DND-41 (cell line): ENCODE measurements around the gene ZDHHC14.

ENCODE experiments used
- CTCF ChIP-seq: IDR thresholded peaks from 2 replicates; pipeline ENCODE4 v1.5.1; 2012; ENCODE audit warnings: borderline replicate concordance, low read length, moderate library complexity, mild to moderate bottlenecking; ENCODE audit not compliant: poor library complexity, severe bottlenecking; ENCODE audit errors: extremely low read depth
- EZH2 ChIP-seq: IDR thresholded peaks from 3 replicates; pipeline ENCODE4 v1.6.1; 2012; ENCODE audit warnings: borderline replicate concordance, low read depth, mild to moderate bottlenecking, moderate library complexity, low read length, inconsistent platforms; ENCODE audit not compliant: severe bottlenecking

DNA sequence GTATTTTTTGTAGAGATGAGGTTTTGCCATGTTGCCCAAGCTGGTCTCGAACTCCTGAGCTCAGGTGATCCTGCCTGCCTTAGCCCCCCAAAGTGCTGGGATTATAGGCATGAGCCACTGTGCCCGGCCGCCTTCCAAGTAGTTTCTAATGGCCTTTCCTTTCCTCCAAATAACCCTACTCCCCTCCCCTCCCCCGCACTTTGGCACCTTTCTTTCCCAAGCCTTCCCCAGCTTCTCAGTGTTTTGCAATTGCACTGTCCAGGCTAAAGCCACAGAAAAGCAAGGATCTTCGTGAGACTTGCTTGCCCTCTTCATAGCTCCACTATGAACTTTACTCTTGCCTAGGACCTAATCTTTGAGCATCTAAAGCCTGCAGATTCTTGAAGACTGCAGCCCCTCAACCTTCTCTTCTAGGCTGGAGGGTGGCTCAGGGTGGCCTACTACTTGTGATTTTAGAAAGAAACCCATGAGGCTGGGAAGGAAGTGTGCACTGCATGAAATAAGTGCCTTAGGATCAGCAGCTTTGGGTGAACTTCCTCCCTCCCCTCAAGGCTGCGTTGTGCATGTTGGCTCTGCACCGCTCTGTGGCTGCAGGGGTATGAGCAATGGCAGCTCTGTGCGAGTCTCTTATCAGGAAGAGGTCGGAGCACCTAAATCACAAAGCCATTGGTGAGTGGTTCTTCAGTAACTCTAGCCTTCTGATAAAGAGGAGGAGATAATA is 289.6 kb downstream of the ZDHHC14 start:
- TF ChIP-seq CTCF: no peak
- no peak for TF ChIP-seq EZH2
